ENCODE data around the gene ITGA6.

DNA sequence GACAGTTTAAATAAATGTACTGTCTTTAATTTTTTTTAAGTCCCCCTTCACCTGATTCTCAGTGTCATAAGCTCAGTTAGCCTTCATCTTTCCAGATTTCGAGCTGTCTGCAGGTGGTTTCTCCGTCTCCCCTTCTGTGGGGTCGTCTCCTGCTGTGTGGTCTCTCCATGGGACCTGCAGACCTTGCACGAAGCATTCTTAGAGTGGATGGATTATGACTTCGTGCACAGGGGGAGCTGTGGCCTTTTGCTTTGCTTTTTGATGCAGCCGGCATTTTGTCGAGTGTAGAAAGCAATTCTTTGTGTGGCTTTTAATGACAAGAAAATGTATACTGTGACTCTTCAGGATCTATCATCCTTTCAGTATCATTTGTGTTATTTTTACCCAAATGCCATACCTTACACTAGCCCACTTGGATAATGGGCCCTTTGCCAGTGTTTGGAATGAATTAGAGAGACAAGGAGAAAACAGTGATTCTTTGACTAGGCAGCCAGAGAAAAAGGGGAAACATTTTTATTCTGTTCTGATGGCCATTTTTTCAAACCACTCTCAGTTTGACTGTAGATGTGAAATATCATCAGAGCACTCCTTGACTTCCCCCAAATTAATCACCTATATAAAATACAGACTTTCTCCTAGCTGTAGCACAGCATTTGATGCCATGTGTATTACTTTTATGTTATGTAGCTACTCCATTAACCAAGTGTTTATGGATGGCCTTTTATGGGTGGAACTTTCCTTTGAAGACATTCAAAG lies 54.3 kb downstream of the ITGA6 start:
- TF ChIP-seq, protein P1, sequence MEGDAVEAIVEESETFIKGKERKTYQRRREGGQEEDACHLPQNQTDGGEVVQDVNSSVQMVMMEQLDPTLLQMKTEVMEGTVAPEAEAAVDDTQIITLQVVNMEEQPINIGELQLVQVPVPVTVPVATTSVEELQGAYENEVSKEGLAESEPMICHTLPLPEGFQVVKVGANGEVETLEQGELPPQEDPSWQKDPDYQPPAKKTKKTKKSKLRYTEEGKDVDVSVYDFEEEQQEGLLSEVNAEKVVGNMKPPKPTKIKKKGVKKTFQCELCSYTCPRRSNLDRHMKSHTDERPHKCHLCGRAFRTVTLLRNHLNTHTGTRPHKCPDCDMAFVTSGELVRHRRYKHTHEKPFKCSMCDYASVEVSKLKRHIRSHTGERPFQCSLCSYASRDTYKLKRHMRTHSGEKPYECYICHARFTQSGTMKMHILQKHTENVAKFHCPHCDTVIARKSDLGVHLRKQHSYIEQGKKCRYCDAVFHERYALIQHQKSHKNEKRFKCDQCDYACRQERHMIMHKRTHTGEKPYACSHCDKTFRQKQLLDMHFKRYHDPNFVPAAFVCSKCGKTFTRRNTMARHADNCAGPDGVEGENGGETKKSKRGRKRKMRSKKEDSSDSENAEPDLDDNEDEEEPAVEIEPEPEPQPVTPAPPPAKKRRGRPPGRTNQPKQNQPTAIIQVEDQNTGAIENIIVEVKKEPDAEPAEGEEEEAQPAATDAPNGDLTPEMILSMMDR (conservative IDR thresholded peaks at IDR 0.05; ENCODE audit: low read depth in 2 of 2), result no peak
- TF ChIP-seq CREB1 (CRISPR knock-in tag; IDR thresholded peaks at IDR 0.05; ENCODE audit: low read depth) (no peak), EZH2 (IDR thresholded peaks at IDR 0.05; ENCODE audit: low read depth, unreplicated experiment) (no peak)

Data from GM23338 (cell line).